NB4 (cell line): ENCODE results near the gene CUZD1.
A peak's percentile ranks its signal among the peaks of the same experiment; 100 is the strongest.

Experiments
- DNase-seq: peaks from one replicate; pipeline ENCODE4 v3.0.0; 2010; ENCODE audit warnings: low read depth
- H3K4me3 ChIP-seq: one replicate; pipeline ENCODE4 v1.5.1; 2011; ENCODE audit warnings: mild to moderate bottlenecking, low read depth, low read length, moderate library complexity
- CTCF ChIP-seq: IDR thresholded peaks from one replicate; pipeline ENCODE4 v1.5.1; 2012; ENCODE audit warnings: low read depth, low read length
- MYC ChIP-seq: IDR thresholded peaks from 2 replicates; pipeline ENCODE4 v1.6.1; 2011; ENCODE audit warnings: low read depth, low read length
- POLR2A ChIP-seq: IDR thresholded peaks from 2 replicates; pipeline ENCODE4 v1.6.1; 2011; ENCODE audit warnings: mild to moderate bottlenecking; ENCODE audit not compliant: insufficient read length; ENCODE audit errors: extremely low read depth
- TF ChIP-seq, protein P1 (sequence below): IDR thresholded peaks from 2 replicates; pipeline ENCODE4 v1.6.1; 2011; ENCODE audit warnings: low read depth, low read length

The CUZD1 gene

GRCh38 chr10:122798704-122799231 is 46.9 kb downstream of the CUZD1 start:
- H3K4me3 ChIP-seq: no peak overlapping the region
- DNase-seq: no peak
- TF ChIP-seq CTCF: no peak
- TF ChIP-seq MYC: no peak
- no peak for TF ChIP-seq POLR2A
- TF ChIP-seq, protein P1, sequence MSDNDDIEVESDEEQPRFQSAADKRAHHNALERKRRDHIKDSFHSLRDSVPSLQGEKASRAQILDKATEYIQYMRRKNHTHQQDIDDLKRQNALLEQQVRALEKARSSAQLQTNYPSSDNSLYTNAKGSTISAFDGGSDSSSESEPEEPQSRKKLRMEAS: no peak

GRCh38 chr10:122796796-122797195 is 48.9 kb downstream of the CUZD1 start:
- H3K4me3 ChIP-seq: no peak overlapping the region
- no peak for TF ChIP-seq MYC
- no peak for TF ChIP-seq POLR2A
- TF ChIP-seq, protein P1: no peak
- TF ChIP-seq CTCF: no peak
- DNase-seq: no peak

GRCh38 chr10:122795924-122796323 is 49.7 kb downstream of the CUZD1 start:
- DNase-seq: no peak
- no peak overlapping the region for H3K4me3 ChIP-seq
- TF ChIP-seq, protein P1: no peak
- TF ChIP-seq POLR2A (no peak), MYC (no peak), CTCF (no peak)

DNA sequence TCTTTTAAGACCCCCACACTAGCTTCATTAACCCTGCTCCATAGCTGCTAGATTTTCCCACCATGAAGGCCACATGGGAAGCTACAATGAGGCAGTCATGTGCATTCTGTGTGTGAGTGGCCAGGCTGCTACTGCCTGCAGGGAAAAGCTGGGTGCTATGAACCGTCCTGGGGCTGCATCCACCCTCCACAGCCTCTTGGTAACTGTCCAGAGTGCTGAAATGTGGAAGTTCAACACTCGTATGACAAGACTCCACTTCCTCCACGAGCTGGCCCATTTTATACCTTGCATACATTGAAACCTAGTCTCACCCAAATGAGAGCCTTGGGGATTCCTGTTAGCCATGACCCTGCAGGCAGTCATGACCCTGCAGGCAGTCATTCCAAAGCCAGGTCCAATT is 59.4 kb downstream of the CUZD1 start:
- DNase-seq: peak; percentile 55
- H3K4me3 ChIP-seq: no peak overlapping the region
- no peak for TF ChIP-seq CTCF
- no peak for TF ChIP-seq MYC
- no peak for TF ChIP-seq POLR2A
- TF ChIP-seq, protein P1: 0 out of 2 replicates have a peak, but pooled peaks have one; percentile 43

DNA sequence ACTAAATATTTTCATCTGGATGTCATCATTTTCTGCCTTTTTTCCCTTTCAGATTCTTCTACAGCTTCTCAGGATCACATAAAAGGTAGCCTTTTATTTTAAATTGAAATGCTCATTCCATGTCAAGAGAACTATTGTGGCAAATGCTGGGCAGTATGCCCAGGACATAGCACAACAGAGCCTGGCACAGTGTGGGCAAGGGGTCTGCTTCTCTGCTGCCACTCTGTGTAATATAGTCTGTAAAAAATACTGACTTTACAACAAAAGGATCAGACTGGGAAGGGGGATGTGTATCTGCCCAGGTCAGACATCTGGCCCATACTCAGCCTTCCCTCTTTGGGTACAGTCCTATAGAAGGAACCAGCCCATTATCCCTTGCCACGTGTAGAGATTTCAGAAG is 62.7 kb downstream of the CUZD1 start:
- H3K4me3 ChIP-seq: no peak overlapping the region
- DNase-seq: no peak
- TF ChIP-seq, protein P1: no peak
